Activated CD8-positive, alpha-beta memory T cell treated with anti-CD3 and anti-CD28 coated beads, Interleukin-2, amount 10 ng/mL, durations not matched to agents 7 days and 5 days (primary cell): ENCODE results near the gene SMAGP. TPM values are rescaled to one million over a fixed set of nuclear protein-coding genes. Genes with fewer than 3 reads are reported as not detected.
"Not testable (repeated sequence)": the region's sequence is repeated elsewhere in the genome, so short reads cannot be mapped to it uniquely, and the experiment has no call there.

ENCODE experiments used
- ATAC-seq: fragments of 150-1000 bp; cut with Tn5 transposase; one replicate; pipeline ENCODE4 v1.10.0; 2021; ENCODE audit warnings: moderate library complexity
- CTCF ChIA-PET: fragments of 350-600 bp; sonication (Branson Sonifier 250); formaldehyde crosslinking; loops from one replicate; lab custom pipeline; 2021; ENCODE audit warnings: antibody characterized with exemption; lab: Charles Lee
- DNase-seq: peaks from one replicate; pipeline ENCODE4 v3.0.0-alpha.2; 2020
- H3K27ac Mint-ChIP-seq: one replicate; pipeline ENCODE4 v1.8.0; 2021; ENCODE audit warnings: mild to moderate bottlenecking, mixed read lengths
- H3K27me3 Mint-ChIP-seq: one replicate; pipeline ENCODE4 v1.8.0; 2021; ENCODE audit warnings: mixed read lengths
- H3K36me3 Mint-ChIP-seq: one replicate; pipeline ENCODE4 v1.8.0; 2021; ENCODE audit warnings: mild to moderate bottlenecking, mixed read lengths
- H3K4me1 Mint-ChIP-seq: one replicate; pipeline ENCODE4 v1.8.0; 2021; ENCODE audit warnings: mixed read lengths
- H3K4me3 Mint-ChIP-seq: one replicate; pipeline ENCODE4 v1.8.0; 2021; ENCODE audit warnings: mild to moderate bottlenecking, moderate library complexity, mixed read lengths
- H3K9me3 Mint-ChIP-seq: one replicate; pipeline ENCODE4 v1.8.0; 2022; ENCODE audit warnings: low read depth, mixed read lengths
- total RNA-seq, 2 experiments: library from RNA; stranded (reverse); gene quantifications; one replicate each; pipeline ENCODE4 v1.2.3, GENCODE V29; 2021

The SMAGP gene
- total RNA-seq, 2 experiments from 2014 or later = 1.4 to 3.4 TPM

GRCh38 chr12:51229116-51229809 is 41.0 kb downstream of the SMAGP start:
- CTCF ChIA-PET = interaction anchor here (1.0 to 2.9 kb wide), 3 partner anchors 9 to 591 kb away, joined by 3 to 13 read pairs (median 3); partner anchors contain the start of genes DAZAP2 and POU6F1
- Mint-ChIP-seq H3K4me1 (peaks cover 2% of the 10 kb centered on the region), H3K27me3 (peaks cover 2% of the 10 kb centered on the region)

DNA sequence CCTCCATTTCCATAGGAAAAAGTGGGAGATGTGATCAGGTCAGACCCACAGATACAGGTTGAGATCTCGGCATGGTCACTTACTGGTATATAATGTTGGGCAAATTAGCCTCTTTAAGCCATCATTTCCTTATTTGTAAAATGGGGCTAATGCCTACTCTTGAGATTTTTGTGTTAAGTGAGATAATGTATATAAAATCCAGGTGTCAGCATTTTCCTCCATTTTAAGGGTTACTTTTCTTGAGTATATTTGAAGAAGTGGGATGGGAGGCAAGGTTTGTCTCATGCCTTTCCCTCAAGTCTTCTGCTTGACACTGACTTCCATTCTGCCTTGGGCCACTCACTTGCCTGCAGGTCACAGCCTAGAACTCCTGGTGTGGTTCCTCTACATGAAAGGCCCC is 42.3 kb downstream of the SMAGP start:
- Mint-ChIP-seq H3K9me3 (no peaks in the 10 kb centered on the region), H3K27me3 (peaks cover 2% of the 10 kb centered on the region), H3K36me3 (no peaks in the 10 kb centered on the region), H3K27ac (no peak overlapping the region), H3K4me1 (peaks cover 2% of the 10 kb centered on the region), H3K4me3 (no peak overlapping the region)
- ATAC-seq = no peak
- no peak for DNase-seq
- CTCF ChIA-PET = no interaction called here

More at GRCh38 chr12:51229116-51229809, 41.0 kb downstream of the SMAGP start:
- H3K27ac Mint-ChIP-seq = no peak overlapping the region
- no peak for ATAC-seq
- no peaks in the 10 kb centered on the region for H3K36me3 Mint-ChIP-seq
- DNase-seq = no peak
- no peaks in the 10 kb centered on the region for H3K9me3 Mint-ChIP-seq
- H3K4me3 Mint-ChIP-seq = no peak overlapping the region

DNA sequence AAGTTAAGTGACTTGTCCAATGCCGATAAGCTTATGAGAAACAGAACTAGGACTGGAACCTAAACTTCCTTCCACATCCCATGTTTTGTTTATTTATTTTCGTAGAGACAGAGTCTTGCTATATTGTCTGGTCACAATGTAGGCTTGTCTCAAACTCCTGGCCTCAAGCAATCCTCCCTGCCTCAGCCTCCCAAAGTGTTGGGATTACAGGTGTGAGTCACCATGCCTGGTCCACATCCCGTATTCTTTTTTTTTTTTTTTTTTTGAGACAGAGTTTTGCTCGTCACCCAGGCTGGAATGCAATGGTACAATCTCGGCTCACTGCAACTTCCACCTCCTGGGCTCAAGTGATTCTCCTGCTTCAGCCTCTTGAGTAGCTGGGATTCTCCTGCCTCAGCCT is 43.1 kb downstream of the SMAGP start:
- ATAC-seq, H3K27me3 Mint-ChIP-seq, H3K9me3 Mint-ChIP-seq, CTCF ChIA-PET, H3K27ac Mint-ChIP-seq, H3K36me3 Mint-ChIP-seq, DNase-seq, H3K4me1 Mint-ChIP-seq, H3K4me3 Mint-ChIP-seq: not testable (repeated sequence)

- Mint-ChIP-seq H3K9me3 (no peaks in the 10 kb centered on the region), H3K4me3 (no peak overlapping the region), H3K27ac (no peak overlapping the region), H3K4me1 (no peaks in the 10 kb centered on the region), H3K36me3 (no peaks in the 10 kb centered on the region), H3K27me3 (no peaks in the 10 kb centered on the region)
- no peak for ATAC-seq
- no peak for DNase-seq
- CTCF ChIA-PET = interaction anchor here (1.4 kb wide), 1 partner anchor 10 kb away, joined by 4 read pairs; no protein-coding TSS in a partner anchor
Measured at GRCh38 chr12:51225771-51226170, 44.4 kb downstream of the SMAGP start.

GRCh38 chr12:51225234-51225633 is 45.0 kb downstream of the SMAGP start:
- Mint-ChIP-seq H3K27ac (no peak overlapping the region), H3K4me1 (no peaks in the 10 kb centered on the region), H3K9me3 (no peaks in the 10 kb centered on the region), H3K27me3 (no peaks in the 10 kb centered on the region), H3K36me3 (no peaks in the 10 kb centered on the region), H3K4me3 (no peak overlapping the region)
- no peak for ATAC-seq
- DNase-seq = no peak
- CTCF ChIA-PET = interaction anchor here (1.4 kb wide), 1 partner anchor 9 kb away, joined by 4 read pairs; no protein-coding TSS in a partner anchor

DNA sequence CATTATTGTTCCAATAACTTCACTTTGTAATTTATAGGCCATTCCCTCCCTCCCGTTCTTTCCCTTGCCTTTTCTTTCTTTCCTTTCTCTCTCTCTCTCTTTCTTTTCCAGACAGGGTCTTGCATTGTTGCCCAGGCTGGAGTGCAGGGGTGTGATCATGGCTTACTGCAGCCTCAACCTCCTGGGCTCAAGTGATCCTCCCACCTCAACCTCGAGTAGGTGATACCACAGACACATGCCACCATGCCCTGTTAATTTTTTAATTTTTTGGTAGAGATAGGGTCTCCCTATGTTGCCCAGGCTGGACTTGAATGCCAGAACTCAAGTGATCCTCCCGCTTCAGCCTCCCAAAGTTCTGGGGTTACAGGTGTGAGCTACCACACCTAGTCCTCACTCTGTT is 45.6 kb downstream of the SMAGP start:
- Mint-ChIP-seq H3K36me3 (no peaks in the 10 kb centered on the region), H3K27ac (no peak overlapping the region), H3K4me1 (no peaks in the 10 kb centered on the region), H3K9me3 (no peaks in the 10 kb centered on the region), H3K27me3 (no peaks in the 10 kb centered on the region), H3K4me3 (no peak overlapping the region)
- DNase-seq = no peak
- no peak for ATAC-seq
- CTCF ChIA-PET = no interaction called here

DNA sequence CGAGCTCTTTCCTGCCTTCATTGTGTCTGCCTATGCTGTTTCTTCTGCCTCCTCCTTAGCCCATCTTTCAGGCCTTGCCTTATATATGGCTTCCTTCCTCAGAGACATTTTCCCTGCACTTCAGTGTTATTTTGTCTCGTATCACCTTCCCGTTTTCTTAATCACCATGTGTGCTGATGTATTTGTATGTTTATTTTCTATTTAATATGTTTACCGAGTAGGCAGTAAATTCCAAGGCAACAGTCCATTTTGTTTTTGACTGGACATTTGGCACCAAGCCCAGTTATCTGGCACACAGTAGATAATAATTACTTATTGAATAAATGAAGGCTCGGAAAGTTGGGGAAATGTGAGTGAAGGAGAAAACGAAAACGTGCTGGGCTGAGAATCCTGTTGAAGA is 47.8 kb downstream of the SMAGP start:
- Mint-ChIP-seq H3K4me1 (peaks cover 12% of the 10 kb centered on the region), H3K36me3 (no peaks in the 10 kb centered on the region), H3K9me3 (no peaks in the 10 kb centered on the region), H3K27me3 (no peaks in the 10 kb centered on the region), H3K4me3 (no peak overlapping the region), H3K27ac (no peak overlapping the region)
- CTCF ChIA-PET = interaction anchor here (1.6 kb wide), 1 partner anchor 16 kb away, joined by 3 read pairs; the partner anchor contains the start of gene DAZAP2
- no peak for ATAC-seq
- no peak for DNase-seq

GRCh38 chr12:51219857-51220256 is 50.4 kb downstream of the SMAGP start:
- CTCF ChIA-PET, ATAC-seq, H3K27ac Mint-ChIP-seq, H3K9me3 Mint-ChIP-seq, DNase-seq, H3K27me3 Mint-ChIP-seq, H3K36me3 Mint-ChIP-seq, H3K4me3 Mint-ChIP-seq: not testable (repeated sequence)
- H3K4me1 Mint-ChIP-seq = peaks cover 12% of the 10 kb centered on the region

- H3K36me3 Mint-ChIP-seq = no peaks in the 10 kb centered on the region
- H3K4me1 Mint-ChIP-seq = peaks cover 12% of the 10 kb centered on the region
- H3K4me3 Mint-ChIP-seq = peak overlapping the region; percentile 34
- peak overlapping the region; percentile 41 for H3K27ac Mint-ChIP-seq
- CTCF ChIA-PET = interaction anchor here (1.4 to 2.8 kb wide), 5 partner anchors 11 to 171 kb away, joined by 3 to 19 read pairs (median 6); partner anchors contain the start of genes DAZAP2 and LETMD1
- no peak for DNase-seq
- no peak for ATAC-seq
- no peaks in the 10 kb centered on the region for H3K27me3 Mint-ChIP-seq
- H3K9me3 Mint-ChIP-seq = no peaks in the 10 kb centered on the region
Measured at GRCh38 chr12:51219322-51219721, 50.9 kb downstream of the SMAGP start.

GRCh38 chr12:51218607-51219161 is 51.5 kb downstream of the SMAGP start:
- Mint-ChIP-seq H3K36me3 (no peaks in the 10 kb centered on the region), H3K4me1 (peaks cover 12% of the 10 kb centered on the region), H3K4me3 (peak overlapping the region; percentile 87), H3K27ac (peak overlapping the region; percentile 81), H3K27me3 (no peaks in the 10 kb centered on the region), H3K9me3 (no peaks in the 10 kb centered on the region)
- CTCF ChIA-PET = interaction anchor here (0.6 to 2.8 kb wide), 16 partner anchors 11 to 171 kb away, joined by 3 to 19 read pairs (median 4); partner anchors contain the start of genes DAZAP2, LETMD1 and SMAGP
- no peak for DNase-seq
- no peak for ATAC-seq

DNA sequence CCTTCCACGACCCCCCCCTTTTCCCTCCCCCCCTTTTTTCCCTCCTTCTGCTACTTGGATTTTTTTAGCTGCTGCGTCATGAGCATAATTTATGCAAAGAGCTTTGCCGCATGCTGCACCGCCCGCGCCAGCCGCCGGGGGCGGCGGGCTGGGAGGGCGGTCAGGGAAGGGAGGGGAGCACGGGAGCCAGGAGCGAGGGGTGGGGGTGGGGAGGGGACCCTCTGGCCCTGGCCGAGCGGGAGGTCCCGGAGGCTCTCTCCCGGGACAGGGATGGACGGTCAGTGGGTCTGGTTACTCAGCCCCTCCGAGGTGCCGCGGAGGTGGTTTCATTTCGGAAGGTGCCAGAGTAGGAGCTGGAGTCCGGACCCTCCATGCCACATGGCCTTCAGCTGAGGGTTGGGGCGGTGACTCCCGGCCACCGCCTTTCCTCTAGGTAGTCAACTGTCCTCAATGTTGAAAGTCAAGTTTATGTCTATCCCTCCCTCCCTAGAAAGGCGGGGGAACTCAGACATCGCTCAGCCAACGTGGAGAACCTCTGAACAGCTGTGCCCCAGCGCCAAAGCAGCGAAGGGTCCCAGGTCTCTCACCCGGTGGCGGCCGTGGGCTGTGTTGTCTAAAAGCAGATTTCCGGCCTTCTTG is 52.1 kb downstream of the SMAGP start, which contains the start of gene POU6F1:
TSS of gene POU6F1 (minus strand) at position 95 of the 639 bp plus-strand sequence. CDS start 11,226 bp downstream, outside the sequence.
- ATAC-seq (peak; percentile 84), DNase-seq (peak; percentile 74)
- Mint-ChIP-seq H3K4me3 (peak within 1 kb of the TSS; percentile 87), H3K4me1 (peaks cover 12% of the 10 kb centered on the region), H3K27me3 (no peaks in the 10 kb centered on the region), H3K9me3 (no peaks in the 10 kb centered on the region), H3K27ac (peak within 1 kb of the TSS; percentile 81), H3K36me3 (no peaks in the 10 kb centered on the region)
- CTCF ChIA-PET = interaction anchor here (0.6 to 2.8 kb wide), 20 partner anchors 10 to 170 kb away, joined by 3 to 19 read pairs (median 4); partner anchors contain the start of genes DAZAP2, LETMD1 and SMAGP

DNA sequence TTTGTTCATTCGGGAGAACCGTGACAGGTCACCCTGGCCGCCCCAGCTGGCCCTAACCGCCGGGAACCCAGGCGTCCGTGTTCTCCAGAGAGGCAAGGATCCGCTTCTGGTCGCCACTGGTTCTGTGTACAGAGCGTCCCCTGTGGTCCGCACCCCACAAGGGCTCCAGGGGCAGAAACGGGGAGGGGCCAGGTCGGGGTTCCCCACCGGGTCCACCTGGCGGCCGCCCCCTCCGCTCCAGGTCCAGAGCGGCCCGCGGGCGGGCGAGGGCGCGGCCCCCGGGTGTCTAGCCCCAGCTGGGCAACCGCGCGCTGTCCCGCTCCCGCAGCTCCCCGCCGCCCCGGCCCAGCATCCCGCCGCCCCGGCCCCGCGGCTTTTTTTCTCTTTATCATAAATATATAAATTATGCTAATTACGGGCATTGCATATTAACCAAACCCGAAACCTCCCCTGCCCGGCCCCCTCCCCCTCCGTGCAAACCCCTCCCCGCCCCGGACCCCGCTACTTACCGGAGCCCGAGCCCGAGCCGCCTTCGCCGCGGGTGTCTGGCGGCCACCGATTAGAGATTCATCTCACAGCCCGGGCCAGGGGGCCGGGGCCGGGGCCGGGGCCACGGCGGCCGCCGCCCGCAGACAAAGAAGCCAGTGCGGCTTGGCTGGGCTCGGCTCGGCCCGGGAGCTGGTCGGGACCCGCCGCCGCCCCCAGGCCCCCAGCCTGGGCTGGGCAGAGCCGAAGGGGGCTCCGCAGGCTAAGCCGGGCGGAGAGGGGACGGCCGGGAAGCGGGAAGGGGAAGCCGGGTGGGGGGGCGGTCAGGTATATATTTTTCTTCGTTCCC is 52.9 kb downstream of the SMAGP start:
- Mint-ChIP-seq H3K4me1 (peaks cover 12% of the 10 kb centered on the region), H3K9me3 (no peaks in the 10 kb centered on the region), H3K36me3 (no peaks in the 10 kb centered on the region), H3K4me3 (peak overlapping the region; percentile 87), H3K27ac (peak overlapping the region; percentile 81), H3K27me3 (no peaks in the 10 kb centered on the region)
- CTCF ChIA-PET = interaction anchor here (0.6 to 2.8 kb wide), 15 partner anchors 9 to 169 kb away, joined by 3 to 19 read pairs (median 4); partner anchors contain the start of genes DAZAP2, LETMD1 and SMAGP
- DNase-seq (peak; percentile 60), ATAC-seq (peak; percentile 54)
